GM12801 (cell line): ENCODE data around the gene CFAP299.

Experiments used
- CTCF ChIP-seq: IDR thresholded peaks from one replicate; pipeline ENCODE4 v1.5.1; 2011; ENCODE audit warnings: control low read depth; ENCODE audit not compliant: insufficient read length; ENCODE audit errors: extremely low read depth

Gene CFAP299

GRCh38 chr4:80613470-80613869 is 277.9 kb downstream of the CFAP299 start:
- no peak for TF ChIP-seq CTCF

GRCh38 chr4:80614319-80614718 is 278.8 kb downstream of the CFAP299 start:
- TF ChIP-seq CTCF = no peak

GRCh38 chr4:80615099-80615498 is 279.6 kb downstream of the CFAP299 start:
- TF ChIP-seq CTCF = no peak

- no peak for TF ChIP-seq CTCF
Measured at GRCh38 chr4:80619070-80619674, 283.6 kb downstream of the CFAP299 start.

- TF ChIP-seq CTCF = no peak
Measured at GRCh38 chr4:80631861-80632260, 296.3 kb downstream of the CFAP299 start.

- no peak for TF ChIP-seq CTCF
Measured at GRCh38 chr4:80637190-80637589, 301.7 kb downstream of the CFAP299 start.

- TF ChIP-seq CTCF = no peak
Measured at GRCh38 chr4:80646061-80646460, 310.5 kb downstream of the CFAP299 start.

GRCh38 chr4:80655662-80656061 is 320.1 kb downstream of the CFAP299 start:
- no peak for TF ChIP-seq CTCF
